Psoas muscle (tissue), 8 donors: ENCODE results near the gene CAMTA1. TPM values are rescaled to one million over a fixed set of nuclear protein-coding genes. Genes with fewer than 3 reads are reported as not detected.
"Not testable (repeated sequence)": the region's sequence is repeated elsewhere in the genome, so short reads cannot be mapped to it uniquely, and the experiment has no call there.

Source experiments
- ATAC-seq, 4 donors: fragments of 200-7000 bp; cut with Tn5 transposase; one replicate each; pipeline ENCODE4 v1.9.1; 2020; ENCODE audit warnings: moderate library complexity in 3 of 4, mild to moderate bottlenecking in 2 of 4
- DNase-seq, 2 donors: peaks; one replicate each; pipeline ENCODE4 v3.0.0-alpha.2; 2020
- H3K27ac ChIP-seq: fragments of 200-600 bp; one replicate; pipeline ENCODE4 v1.8.0; 2022
- H3K27me3 ChIP-seq, 3 donors: fragments of 200-600 bp in 1 of 3; one replicate each; pipeline versions ENCODE4 v1.6.1 to v1.8.0; 2013 to 2022; ENCODE audit warnings: low read length in 2 of 3, mild to moderate bottlenecking in 2 of 3, moderate library complexity in 1 of 3; ENCODE audit not compliant: insufficient read depth in 3 of 3
- H3K36me3 ChIP-seq, 2 donors: fragments of 200-600 bp in 1 of 2; one replicate each; pipeline versions ENCODE4 v1.6.1 to v1.8.0; 2013 to 2022; ENCODE audit warnings: low read depth in 1 of 2, mild to moderate bottlenecking in 1 of 2, moderate library complexity in 1 of 2; ENCODE audit not compliant: insufficient read depth in 1 of 2
- H3K4me1 ChIP-seq: fragments of 200-600 bp; one replicate; pipeline ENCODE4 v1.8.0; 2022
- H3K4me3 ChIP-seq: fragments of 200-600 bp; one replicate; pipeline ENCODE4 v1.8.0; 2022; ENCODE audit warnings: mild to moderate bottlenecking
- H3K9me3 ChIP-seq: fragments of 200-600 bp; one replicate; pipeline ENCODE4 v1.8.0; 2022
- CTCF ChIP-seq: fragments of 200-600 bp; IDR thresholded peaks from one replicate; pipeline ENCODE4 v1.8.0; 2022; ENCODE audit warnings: antibody characterized with exemption
- WGBS, 3 donors: extraction: QIAGEN DNeasy Blood & Tissue Kit; methylation state at CpG; one replicate each; pipeline versions ENCODE4 v1.1.6 to v1.1.7; 2013; 5-methylcytosine and 5-hydroxymethylcytosine counted together
- intact Hi-C, 2 donors: fragments of 100-400 bp; cut with DNase I; formaldehyde crosslinking; loops; one replicate each; pipeline versions ENCODE4 v1.11.0 to v1.14.2; 2022
- polyA plus RNA-seq, 3 donors: library from polyadenylated mRNA; stranded (reverse); fragments of 200-250 nt; gene quantifications; one replicate each; pipeline ENCODE4 v1.2.3, GENCODE V29; 2013
- total RNA-seq, 4 donors: library from RNA; stranded (reverse); fragmentation: NEBNext Ultra II Directional in 2 of 4; extraction: Animal tissue kit (Norgen Biotek cat#: 25700) in 2 of 4; gene quantifications; one replicate each; pipeline versions ENCODE4 v1.2.1 to v1.2.4, GENCODE V29; 2021 to 2023
- donor health status: healthy with polysubstance abuse.
- donor health status: DM: no; HTN: no; CAD: no; lungs with moderate emphysema.
- donor health status: Bipolar disorder and iron deficiency.
- donor health status: healthy.
- donor health status: DM: yes; HTN: yes; CAD: no.
- donor health status: DM: no; HTN: no; CAD: no.
- donor health status: DM: no; HTN: no; CAD: no.
- donor health status: DM: yes; HTN: yes; CAD: no.

The CAMTA1 gene
- total and polyA plus RNA-seq, 7 donors = 64.6 to 206 (median 76.5) TPM

DNA sequence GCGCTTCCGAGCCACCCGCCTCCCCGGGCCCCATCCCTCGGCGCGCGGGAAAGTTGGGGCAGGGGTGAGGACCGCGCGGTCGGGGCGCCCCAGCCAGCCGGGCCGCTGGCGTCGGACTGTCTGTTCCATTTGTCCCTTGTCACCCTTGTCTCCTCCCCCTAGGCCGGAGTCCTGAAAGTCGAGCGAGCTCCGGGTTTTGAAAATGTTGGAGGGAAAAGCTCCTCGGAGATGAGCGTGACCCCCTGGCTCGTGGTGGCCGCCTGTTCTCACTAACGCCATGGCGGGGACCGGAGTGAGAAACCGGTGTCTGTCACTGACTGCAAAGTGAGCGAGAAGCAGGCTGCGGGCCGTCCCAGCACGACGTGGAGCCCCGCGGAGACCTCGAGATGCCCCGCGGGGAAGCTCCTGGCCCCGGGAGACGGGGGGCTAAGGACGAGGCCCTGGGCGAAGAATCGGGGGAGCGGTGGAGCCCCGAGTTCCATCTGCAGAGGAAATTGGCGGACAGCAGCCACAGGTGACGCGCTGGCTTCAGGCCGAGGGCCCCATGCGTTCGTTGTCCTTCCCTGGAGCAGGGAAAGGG, 999.3 kb downstream of the CAMTA1 start:
- H3K4me3 ChIP-seq = peak overlapping the region; percentile 89
- peak in 1 of 4 donors; percentile 27 for ATAC-seq
- peak overlapping the region; percentile 96 for H3K27ac ChIP-seq
- no peaks in the 10 kb centered on the region for H3K9me3 ChIP-seq
- peaks cover 9 to 61% of the 10 kb centered on the region in 2 donors for H3K36me3 ChIP-seq
- DNase-seq = peak in 1 of 2 donors; percentile 69
- H3K4me1 ChIP-seq = peaks cover 17% of the 10 kb centered on the region
- TF ChIP-seq CTCF = no peak
- 13 to 29% (median 16%) methylated on average over 44 to 52 of the region's 52 CpGs for WGBS, 3 donors
- intact Hi-C loops = loop anchor here in 1 of 2 donors (5.0 to 10.0 kb wide), 2 partner anchors 43 to 120 kb away; no protein-coding TSS in a partner anchor
- H3K27me3 ChIP-seq = no peaks in the 10 kb centered on the region

- ATAC-seq (no peak), DNase-seq (no peak)
- no peak for TF ChIP-seq CTCF
- 63 to 78% (median 72%) methylated on average over 7 of the region's 7 CpGs for WGBS, 3 donors
- Histone ChIP-seq H3K27me3 (no peaks in the 10 kb centered on the region), H3K27ac (peak overlapping the region; percentile 96), H3K9me3 (no peaks in the 10 kb centered on the region), H3K36me3 (peaks cover 9 to 61% of the 10 kb centered on the region in 2 donors), H3K4me3 (peak overlapping the region; percentile 89), H3K4me1 (peaks cover 17% of the 10 kb centered on the region)
- intact Hi-C loops = loop anchor here in 1 of 2 donors (5.0 to 10.0 kb wide), 2 partner anchors 42 to 120 kb away; no protein-coding TSS in a partner anchor
Measured at GRCh38 chr1:7785108-7785507, 999.9 kb downstream of the CAMTA1 start.

GRCh38 chr1:7786795-7787194, 1001.5 kb downstream of the CAMTA1 start:
- Histone ChIP-seq H3K36me3 (peaks cover 7 to 65% of the 10 kb centered on the region in 2 donors), H3K9me3 (peaks cover 7% of the 10 kb centered on the region), H3K27me3 (no peaks in the 10 kb centered on the region), H3K4me3 (no peak overlapping the region), H3K27ac (no peak overlapping the region), H3K4me1 (peaks cover 17% of the 10 kb centered on the region)
- TF ChIP-seq CTCF = no peak
- WGBS, 3 donors = 62 to 83% (median 64%) methylated on average over 5 of the region's 5 CpGs
- ATAC-seq = no peak
- no peak for DNase-seq
- intact Hi-C loops = loop anchor here in 1 of 2 donors (5.0 to 10.0 kb wide), 2 partner anchors 41 to 118 kb away; no protein-coding TSS in a partner anchor

DNA sequence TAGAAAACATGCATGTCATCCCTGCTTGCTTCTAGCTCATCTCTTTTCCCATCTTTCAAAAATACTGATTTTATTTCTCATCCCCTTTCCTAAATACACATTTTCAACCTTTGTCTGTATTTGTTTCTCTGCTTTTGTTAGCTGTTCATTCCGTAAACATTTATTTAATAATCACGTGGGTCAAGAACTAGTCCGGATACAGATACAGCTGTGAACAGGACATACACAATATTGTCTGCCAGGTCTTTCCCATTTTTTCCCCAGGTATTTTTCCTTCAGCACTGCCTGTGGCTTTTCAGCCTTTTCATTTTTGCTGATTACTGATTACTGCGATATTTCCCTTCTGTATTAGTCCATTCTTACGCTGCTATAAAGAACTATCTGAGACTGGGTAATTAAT, 1004.6 kb downstream of the CAMTA1 start:
- Histone ChIP-seq H3K27ac (no peak overlapping the region), H3K4me1 (peaks cover 14% of the 10 kb centered on the region), H3K27me3 (no peaks in the 10 kb centered on the region), H3K4me3 (no peak overlapping the region), H3K36me3 (peaks cover 11 to 95% of the 10 kb centered on the region in 2 donors), H3K9me3 (peaks cover 7% of the 10 kb centered on the region)
- intact Hi-C loops = loop anchor here (5.0 to 10.0 kb wide), 2 partner anchors 37 to 115 kb away; no protein-coding TSS in a partner anchor
- WGBS, 3 donors = 81 to 90% (median 85%) methylated on average over 5 of the region's 5 CpGs
- no peak for ATAC-seq
- no peak for TF ChIP-seq CTCF
- no peak for DNase-seq

DNA sequence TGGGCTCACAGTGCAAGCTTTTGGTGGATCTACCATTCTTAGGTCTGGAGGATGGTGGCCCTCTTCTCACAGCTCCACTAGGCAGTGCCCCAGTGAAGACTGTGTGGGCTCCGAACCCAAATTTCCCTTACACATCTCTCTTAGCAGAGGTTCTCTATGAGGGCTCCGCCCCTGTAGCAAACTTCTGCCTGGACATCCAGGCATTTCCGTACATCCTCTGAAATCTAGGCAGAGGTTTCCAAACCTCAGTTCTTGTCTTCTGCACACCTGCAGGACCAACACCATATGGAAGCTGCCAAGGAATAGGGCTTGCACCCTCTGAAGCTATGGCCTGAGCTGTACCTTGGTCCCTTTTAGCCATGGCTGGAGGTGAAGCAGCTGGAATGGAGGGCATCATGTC, 1005.8 kb downstream of the CAMTA1 start:
- H3K9me3 ChIP-seq, ATAC-seq, H3K27ac ChIP-seq, H3K4me1 ChIP-seq, H3K27me3 ChIP-seq, DNase-seq, H3K4me3 ChIP-seq: not testable (repeated sequence)
- WGBS, 3 donors = 97 to 100% (median 97%) methylated on average over 3 of the region's 3 CpGs
- intact Hi-C loops = loop anchor here in 1 of 2 donors (5.0 kb wide), 1 partner anchor 36 kb away; no protein-coding TSS in a partner anchor
- H3K36me3 ChIP-seq = peaks cover 15 to 100% of the 10 kb centered on the region in 2 donors
